Measurements from ENCODE around the gene CHIT1. TPM values are rescaled to one million over a fixed set of nuclear protein-coding genes. Genes with fewer than 3 reads are reported as not detected.

CHIT1 gene
- total RNA-seq, 1 donor from 2014 or later, result not detected

DNA sequence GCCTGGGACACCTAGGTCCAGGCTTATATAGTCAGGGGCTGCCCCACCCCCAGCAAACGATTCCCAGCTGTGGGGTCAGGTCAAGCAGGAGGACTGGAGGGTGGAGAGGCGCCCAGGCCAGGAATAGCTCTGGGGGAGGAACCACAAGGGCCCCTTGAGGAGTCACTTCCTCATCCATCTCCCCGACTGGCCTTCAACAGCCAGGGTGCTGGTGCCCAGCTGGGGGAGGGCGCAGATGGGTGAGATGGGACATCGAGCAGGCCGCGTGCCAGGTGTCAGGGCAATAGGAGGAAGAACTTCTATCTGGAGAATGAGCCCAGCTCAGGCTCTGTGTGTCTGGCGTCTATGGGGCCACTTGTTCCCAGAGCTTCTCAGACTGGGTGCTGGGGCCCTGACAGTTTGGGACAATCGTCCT is 53.6 kb downstream of the CHIT1 start:
- no peak overlapping the region for H3K4me3 ChIP-seq (ENCODE audit: insufficient read depth, low read depth, low read length)
- peaks cover 14% of the 10 kb centered on the region for H3K4me1 ChIP-seq (ENCODE audit: insufficient read depth, low read length)
- Mint-ChIP-seq H3K36me3 (ENCODE audit: low read depth, unreplicated experiment) (no peaks in the 10 kb centered on the region), H3K27ac (ENCODE audit: unreplicated experiment) (no peak overlapping the region), H3K4me3 (ENCODE audit: unreplicated experiment) (no peak overlapping the region), H3K9me3 (ENCODE audit: unreplicated experiment) (no peaks in the 10 kb centered on the region), H3K4me1 (ENCODE audit: low read depth, unreplicated experiment) (peaks cover 22% of the 10 kb centered on the region), H3K27me3 (ENCODE audit: low read depth, unreplicated experiment) (peaks cover 7% of the 10 kb centered on the region)
- no peaks in the 10 kb centered on the region for H3K9me3 ChIP-seq (ENCODE audit: insufficient read depth, low read depth, low read length)
- DNase-seq (ENCODE audit: low read depth) (no peak), FAIRE-seq (no peak)
- H3K9ac ChIP-seq (ENCODE audit: low read length), result no peak overlapping the region
- TF ChIP-seq, protein P1, sequence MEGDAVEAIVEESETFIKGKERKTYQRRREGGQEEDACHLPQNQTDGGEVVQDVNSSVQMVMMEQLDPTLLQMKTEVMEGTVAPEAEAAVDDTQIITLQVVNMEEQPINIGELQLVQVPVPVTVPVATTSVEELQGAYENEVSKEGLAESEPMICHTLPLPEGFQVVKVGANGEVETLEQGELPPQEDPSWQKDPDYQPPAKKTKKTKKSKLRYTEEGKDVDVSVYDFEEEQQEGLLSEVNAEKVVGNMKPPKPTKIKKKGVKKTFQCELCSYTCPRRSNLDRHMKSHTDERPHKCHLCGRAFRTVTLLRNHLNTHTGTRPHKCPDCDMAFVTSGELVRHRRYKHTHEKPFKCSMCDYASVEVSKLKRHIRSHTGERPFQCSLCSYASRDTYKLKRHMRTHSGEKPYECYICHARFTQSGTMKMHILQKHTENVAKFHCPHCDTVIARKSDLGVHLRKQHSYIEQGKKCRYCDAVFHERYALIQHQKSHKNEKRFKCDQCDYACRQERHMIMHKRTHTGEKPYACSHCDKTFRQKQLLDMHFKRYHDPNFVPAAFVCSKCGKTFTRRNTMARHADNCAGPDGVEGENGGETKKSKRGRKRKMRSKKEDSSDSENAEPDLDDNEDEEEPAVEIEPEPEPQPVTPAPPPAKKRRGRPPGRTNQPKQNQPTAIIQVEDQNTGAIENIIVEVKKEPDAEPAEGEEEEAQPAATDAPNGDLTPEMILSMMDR (IDR thresholded peaks at IDR 0.05; ENCODE audit: insufficient read depth, low read depth, low read length), result no peak
- TF ChIP-seq EZH2 (IDR thresholded peaks at IDR 0.05; ENCODE audit: insufficient read depth, low read length), result no peak
- H3K36me3 ChIP-seq (ENCODE audit: insufficient read depth, low read length), result no peaks in the 10 kb centered on the region
- H3K27me3 ChIP-seq (ENCODE audit: insufficient read depth, low read length), result no peaks in the 10 kb centered on the region
- no peak overlapping the region for H2AFZ ChIP-seq (ENCODE audit: low read depth, low read length)
- H3K79me2 ChIP-seq (ENCODE audit: insufficient read depth, low read length), result no peaks in the 10 kb centered on the region
- H3K4me2 ChIP-seq (ENCODE audit: low read length), result no peak overlapping the region
- no peaks in the 10 kb centered on the region for H4K20me1 ChIP-seq (ENCODE audit: insufficient read depth, low read length)
- H3K27ac ChIP-seq (ENCODE audit: low read depth, low read length), result no peak overlapping the region

GRCh38 chr1:203175237-203175826 is 54.1 kb downstream of the CHIT1 start, which contains the start of gene MYBPH:
MYBPH (minus strand) TSS chr1:203175826; CDS start chr1:203175755, 71 bp downstream.
- no peaks in the 10 kb centered on the region for H3K9me3 Mint-ChIP-seq (ENCODE audit: unreplicated experiment)
- no peak within 1 kb of the TSS for H3K4me2 ChIP-seq (ENCODE audit: low read length)

More at GRCh38 chr1:203175237-203175826, 54.1 kb downstream of the CHIT1 start, which contains the start of gene MYBPH:
- Mint-ChIP-seq H3K36me3 (ENCODE audit: low read depth, unreplicated experiment) (peaks cover 2% of the 10 kb centered on the region), H3K4me3 (ENCODE audit: unreplicated experiment) (no peak within 1 kb of the TSS), H3K27me3 (ENCODE audit: low read depth, unreplicated experiment) (peaks cover 11% of the 10 kb centered on the region), H3K27ac (ENCODE audit: unreplicated experiment) (no peak within 1 kb of the TSS), H3K4me1 (ENCODE audit: low read depth, unreplicated experiment) (peaks cover 24% of the 10 kb centered on the region)
- Histone ChIP-seq H3K9ac (ENCODE audit: low read length) (no peak within 1 kb of the TSS), H3K4me3 (ENCODE audit: insufficient read depth, low read depth, low read length) (no peak within 1 kb of the TSS), H3K27ac (ENCODE audit: low read depth, low read length) (no peak within 1 kb of the TSS), H3K4me1 (ENCODE audit: insufficient read depth, low read length) (peaks cover 14% of the 10 kb centered on the region), H3K79me2 (ENCODE audit: insufficient read depth, low read length) (no peaks in the 10 kb centered on the region), H4K20me1 (ENCODE audit: insufficient read depth, low read length) (no peaks in the 10 kb centered on the region), H3K36me3 (ENCODE audit: insufficient read depth, low read length) (no peaks in the 10 kb centered on the region), H3K9me3 (ENCODE audit: insufficient read depth, low read depth, low read length) (no peaks in the 10 kb centered on the region), H2AFZ (ENCODE audit: low read depth, low read length) (no peak within 1 kb of the TSS), H3K27me3 (ENCODE audit: insufficient read depth, low read length) (no peaks in the 10 kb centered on the region)
- DNase-seq (ENCODE audit: low read depth), result no peak
- FAIRE-seq, result no peak
- TF ChIP-seq, protein P1 (IDR thresholded peaks at IDR 0.05; ENCODE audit: insufficient read depth, low read depth, low read length), result no peak
- no peak for TF ChIP-seq EZH2 (IDR thresholded peaks at IDR 0.05; ENCODE audit: insufficient read depth, low read length)

Data from astrocyte (in vitro differentiated cells and primary cell).